Erythroblast (primary cell): Measurements from ENCODE around the gene MCF2L2.

Source experiments
- GATA1 ChIP-seq: IDR thresholded peaks from 2 replicates; pipeline ENCODE4 v1.6.1; 2011; ENCODE audit warnings: low read depth, mild to moderate bottlenecking, control low read depth, low read length, moderate library complexity
- POLR2A ChIP-seq: IDR thresholded peaks from 2 replicates; pipeline ENCODE4 v1.6.1; 2011; ENCODE audit warnings: mild to moderate bottlenecking, low read length

- TF ChIP-seq POLR2A, result no peak
- TF ChIP-seq GATA1, result no peak
These were observed 214.2 kb downstream of the MCF2L2 start for GRCh38 chr3:183214277-183214612.
